ENCODE measurements around the gene ROBO3. TPM values are rescaled to one million over a fixed set of nuclear protein-coding genes. Genes with fewer than 3 reads are reported as not detected.

ROBO3 gene
- total RNA-seq, 1 experiment from 2014 or later: 1.3 TPM

GRCh38 chr11:124841840-124842239 is 23.4 kb upstream of the ROBO3 start:
- H3K9me3 ChIP-seq (ENCODE audit: insufficient read depth, low read depth): no peaks in the 10 kb centered on the region
- H3K79me2 ChIP-seq (ENCODE audit: low read depth): no peaks in the 10 kb centered on the region
- no peaks in the 10 kb centered on the region for H3K36me3 ChIP-seq (ENCODE audit: low read depth)
- H3F3A ChIP-seq (ENCODE audit: insufficient read depth, low read depth): no peaks in the 10 kb centered on the region
- peaks cover 56% of the 10 kb centered on the region for H3K27me3 ChIP-seq (ENCODE audit: insufficient read depth, low read depth)
- H2AFZ ChIP-seq: no peak overlapping the region
- no peaks in the 10 kb centered on the region for H3K9me2 ChIP-seq (ENCODE audit: insufficient read depth)
- peaks cover 4% of the 10 kb centered on the region for H3K4me1 ChIP-seq (replicated peaks; ENCODE audit: insufficient read depth)
- no peak for DNase-seq
- TF ChIP-seq EZH2 (IDR thresholded peaks at IDR 0.05; ENCODE audit: low read depth) (no peak), CTCF (conservative IDR thresholded peaks at IDR 0.05) (no peak)
- H4K20me1 ChIP-seq (ENCODE audit: insufficient read depth): no peaks in the 10 kb centered on the region
- ChIA-PET CTCF (no interaction called here), POLR2A (ENCODE audit: unreplicated experiment) (no interaction called here)
- no peak overlapping the region for H3K27ac ChIP-seq
- no TSS peak for BruUV-seq (replicated peaks)
- H3K4me3 ChIP-seq: no peak overlapping the region
- H3K4me2 ChIP-seq: no peak overlapping the region
- intact Hi-C loops (cut with micrococcal nuclease; ENCODE audit: unreplicated experiment): no loop called here

GRCh38 chr11:124842305-124842704 is 22.9 kb upstream of the ROBO3 start:
- no peak overlapping the region for H3K4me3 ChIP-seq
- H3K4me2 ChIP-seq: no peak overlapping the region
- H4K20me1 ChIP-seq (ENCODE audit: insufficient read depth): no peaks in the 10 kb centered on the region
- H3F3A ChIP-seq (ENCODE audit: insufficient read depth, low read depth): no peaks in the 10 kb centered on the region
- no peak overlapping the region for H3K27ac ChIP-seq
- DNase-seq: no peak
- TF ChIP-seq EZH2 (IDR thresholded peaks at IDR 0.05; ENCODE audit: low read depth) (no peak), CTCF (conservative IDR thresholded peaks at IDR 0.05) (no peak)
- peaks cover 61% of the 10 kb centered on the region for H3K27me3 ChIP-seq (ENCODE audit: insufficient read depth, low read depth)
- ChIA-PET CTCF (no interaction called here), POLR2A (ENCODE audit: unreplicated experiment) (no interaction called here)
- no peaks in the 10 kb centered on the region for H3K36me3 ChIP-seq (ENCODE audit: low read depth)
- no peaks in the 10 kb centered on the region for H3K79me2 ChIP-seq (ENCODE audit: low read depth)
- no TSS peak for BruUV-seq (replicated peaks)
- H3K4me1 ChIP-seq (replicated peaks; ENCODE audit: insufficient read depth): peaks cover 1% of the 10 kb centered on the region
- H3K9me3 ChIP-seq (ENCODE audit: insufficient read depth, low read depth): no peaks in the 10 kb centered on the region
- intact Hi-C loops (cut with micrococcal nuclease; ENCODE audit: unreplicated experiment): no loop called here
- H3K9me2 ChIP-seq (ENCODE audit: insufficient read depth): no peaks in the 10 kb centered on the region
- no peak overlapping the region for H2AFZ ChIP-seq

GRCh38 chr11:124843616-124843910 is 21.7 kb upstream of the ROBO3 start:
- H3F3A ChIP-seq (ENCODE audit: insufficient read depth, low read depth): no peaks in the 10 kb centered on the region
- no peak overlapping the region for H3K4me2 ChIP-seq
- no peaks in the 10 kb centered on the region for H3K79me2 ChIP-seq (ENCODE audit: low read depth)
- no peak overlapping the region for H3K27ac ChIP-seq
- TF ChIP-seq CTCF (conservative IDR thresholded peaks at IDR 0.05) (no peak), EZH2 (IDR thresholded peaks at IDR 0.05; ENCODE audit: low read depth) (no peak)
- H3K36me3 ChIP-seq (ENCODE audit: low read depth): no peaks in the 10 kb centered on the region
- no peak for DNase-seq
- ChIA-PET POLR2A (ENCODE audit: unreplicated experiment) (no interaction called here), CTCF (no interaction called here)
- no TSS peak for BruUV-seq (replicated peaks)
- intact Hi-C loops (cut with micrococcal nuclease; ENCODE audit: unreplicated experiment): no loop called here
- H3K27me3 ChIP-seq (ENCODE audit: insufficient read depth, low read depth): peaks cover 74% of the 10 kb centered on the region
- H3K4me3 ChIP-seq: no peak overlapping the region
- no peaks in the 10 kb centered on the region for H3K9me2 ChIP-seq (ENCODE audit: insufficient read depth)
- H3K4me1 ChIP-seq (replicated peaks; ENCODE audit: insufficient read depth): no peaks in the 10 kb centered on the region
- no peaks in the 10 kb centered on the region for H3K9me3 ChIP-seq (ENCODE audit: insufficient read depth, low read depth)
- no peaks in the 10 kb centered on the region for H4K20me1 ChIP-seq (ENCODE audit: insufficient read depth)
- no peak overlapping the region for H2AFZ ChIP-seq

All from PC-9 (cell line).